ENCODE results near the gene WDPCP. TPM values are rescaled to one million over a fixed set of nuclear protein-coding genes. Genes with fewer than 3 reads are reported as not detected.

The WDPCP gene
- total RNA-seq, 1 experiment from 2014 or later: 15.2 TPM

- Histone ChIP-seq H3K4me3 (no peak overlapping the region), H3K36me3 (ENCODE audit: low read depth) (no peaks in the 10 kb centered on the region), H3K4me1 (replicated peaks; ENCODE audit: insufficient read depth) (no peaks in the 10 kb centered on the region), H3K27ac (no peak overlapping the region), H2AFZ (no peak overlapping the region), H3K4me2 (no peak overlapping the region), H3K27me3 (ENCODE audit: insufficient read depth, low read depth) (no peaks in the 10 kb centered on the region), H3K79me2 (ENCODE audit: low read depth) (no peaks in the 10 kb centered on the region), H3F3A (ENCODE audit: insufficient read depth, low read depth) (no peaks in the 10 kb centered on the region), H4K20me1 (ENCODE audit: insufficient read depth) (no peaks in the 10 kb centered on the region), H3K9me2 (ENCODE audit: insufficient read depth) (no peaks in the 10 kb centered on the region), H3K9me3 (ENCODE audit: insufficient read depth, low read depth) (no peaks in the 10 kb centered on the region)
- BruUV-seq (replicated peaks): no TSS peak
- ChIA-PET POLR2A (ENCODE audit: unreplicated experiment) (no interaction called here), CTCF (no interaction called here)
- intact Hi-C loops (cut with micrococcal nuclease; ENCODE audit: unreplicated experiment): no loop called here
- TF ChIP-seq CTCF (conservative IDR thresholded peaks at IDR 0.05) (no peak), EZH2 (IDR thresholded peaks at IDR 0.05; ENCODE audit: low read depth) (no peak)
- DNase-seq: no peak
Measured at GRCh38 chr2:63257473-63257872, 330.8 kb downstream of the WDPCP start.

DNA sequence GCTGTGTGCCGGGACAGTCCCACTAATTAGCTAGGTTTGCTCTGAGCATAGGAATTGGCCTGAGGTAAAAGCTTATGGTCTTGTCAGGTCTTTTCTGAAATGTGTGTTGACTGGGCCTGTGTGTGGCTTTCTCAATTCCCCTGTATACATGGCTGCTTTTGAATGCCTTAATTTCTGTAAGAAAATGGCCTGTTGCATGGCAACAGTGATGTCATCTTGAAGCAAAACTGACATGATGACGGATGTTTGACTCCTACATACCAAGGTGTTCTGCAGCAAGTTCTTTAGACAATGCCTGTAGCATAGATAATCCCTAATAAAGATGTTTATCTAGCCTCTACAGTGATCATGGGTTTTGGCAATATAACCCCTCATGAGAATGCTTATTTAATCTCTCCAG, 339.1 kb downstream of the WDPCP start:
- POLR2A ChIA-PET (ENCODE audit: unreplicated experiment): no interaction called here
- BruUV-seq (replicated peaks): no TSS peak
- H3K9me2 ChIP-seq (ENCODE audit: insufficient read depth): no peaks in the 10 kb centered on the region
- H4K20me1 ChIP-seq (ENCODE audit: insufficient read depth): no peaks in the 10 kb centered on the region
- H3K27ac ChIP-seq: no peak overlapping the region
- no peak overlapping the region for H3K4me3 ChIP-seq
- no peaks in the 10 kb centered on the region for H3K36me3 ChIP-seq (ENCODE audit: low read depth)
- H3F3A ChIP-seq (ENCODE audit: insufficient read depth, low read depth): no peaks in the 10 kb centered on the region
- CTCF ChIA-PET: no interaction called here
- no peaks in the 10 kb centered on the region for H3K79me2 ChIP-seq (ENCODE audit: low read depth)
- intact Hi-C loops (cut with micrococcal nuclease; ENCODE audit: unreplicated experiment): no loop called here
- no peak for DNase-seq
- H2AFZ ChIP-seq: no peak overlapping the region
- no peaks in the 10 kb centered on the region for H3K27me3 ChIP-seq (ENCODE audit: insufficient read depth, low read depth)
- no peaks in the 10 kb centered on the region for H3K4me1 ChIP-seq (replicated peaks; ENCODE audit: insufficient read depth)
- no peaks in the 10 kb centered on the region for H3K9me3 ChIP-seq (ENCODE audit: insufficient read depth, low read depth)
- TF ChIP-seq CTCF (conservative IDR thresholded peaks at IDR 0.05): no peak
- TF ChIP-seq EZH2 (IDR thresholded peaks at IDR 0.05; ENCODE audit: low read depth): no peak
- no peak overlapping the region for H3K4me2 ChIP-seq

GRCh38 chr2:63242747-63243146, 345.5 kb downstream of the WDPCP start:
- POLR2A ChIA-PET (ENCODE audit: unreplicated experiment): no interaction called here

More at GRCh38 chr2:63242747-63243146, 345.5 kb downstream of the WDPCP start:
- intact Hi-C loops (cut with micrococcal nuclease; ENCODE audit: unreplicated experiment): no loop called here
- BruUV-seq (replicated peaks): no TSS peak
- Histone ChIP-seq H3K9me2 (ENCODE audit: insufficient read depth) (no peaks in the 10 kb centered on the region; the same call in 1 of the 2 replicates), H3K27ac (no peak overlapping the region), H3K9me3 (ENCODE audit: insufficient read depth, low read depth) (no peaks in the 10 kb centered on the region), H3K36me3 (ENCODE audit: low read depth) (no peaks in the 10 kb centered on the region), H3K4me1 (replicated peaks; ENCODE audit: insufficient read depth) (no peaks in the 10 kb centered on the region), H3K4me2 (no peak overlapping the region), H2AFZ (no peak overlapping the region), H3K4me3 (no peak overlapping the region), H3K27me3 (ENCODE audit: insufficient read depth, low read depth) (no peaks in the 10 kb centered on the region), H3K79me2 (ENCODE audit: low read depth) (no peaks in the 10 kb centered on the region), H3F3A (ENCODE audit: insufficient read depth, low read depth) (no peaks in the 10 kb centered on the region), H4K20me1 (ENCODE audit: insufficient read depth) (no peaks in the 10 kb centered on the region)
- DNase-seq: no peak
- TF ChIP-seq CTCF (conservative IDR thresholded peaks at IDR 0.05) (no peak), EZH2 (IDR thresholded peaks at IDR 0.05; ENCODE audit: low read depth) (no peak)
- CTCF ChIA-PET: no interaction called here
